ENCODE results near the gene FXYD5.
"Not testable (repeated sequence)": the region's sequence is repeated elsewhere in the genome, so short reads cannot be mapped to it uniquely, and the experiment has no call there.

FXYD5 gene

GRCh38 chr19:35181387-35181786, 26.9 kb downstream of the FXYD5 start:
- DNase-seq: no peak

GRCh38 chr19:35184267-35184666, 29.7 kb downstream of the FXYD5 start:
- no peak for DNase-seq

GRCh38 chr19:35184884-35185283, 30.3 kb downstream of the FXYD5 start:
- no peak for DNase-seq

GRCh38 chr19:35194012-35194984, 39.8 kb downstream of the FXYD5 start:
- DNase-seq: no peak

GRCh38 chr19:35195830-35196229, 41.3 kb downstream of the FXYD5 start:
- DNase-seq: no peak

GRCh38 chr19:35196861-35197260, 42.3 kb downstream of the FXYD5 start:
- DNase-seq: not testable (repeated sequence)

- DNase-seq: no peak
Observed at GRCh38 chr19:35199481-35199880, 44.9 kb downstream of the FXYD5 start.

- DNase-seq: no peak
Observed at GRCh38 chr19:35202722-35203688, 48.5 kb downstream of the FXYD5 start.

GRCh38 chr19:35204799-35205732, 50.5 kb downstream of the FXYD5 start:
- peak in 4 of 14 donors; percentile 13 to 18 (median 16) for DNase-seq

- no peak for DNase-seq
Observed at GRCh38 chr19:35205733-35206323, 51.3 kb downstream of the FXYD5 start.

GRCh38 chr19:35206379-35206778, 51.8 kb downstream of the FXYD5 start:
- DNase-seq: no peak

- no peak for DNase-seq
Observed at GRCh38 chr19:35206855-35207254, 52.3 kb downstream of the FXYD5 start.

- no peak for DNase-seq
Observed at GRCh38 chr19:35207391-35207871, 52.9 kb downstream of the FXYD5 start.

GRCh38 chr19:35208121-35208520, 53.6 kb downstream of the FXYD5 start:
- DNase-seq: no peak

GRCh38 chr19:35209646-35210045, 55.1 kb downstream of the FXYD5 start:
- DNase-seq: no peak

GRCh38 chr19:35211545-35212230, 57.2 kb downstream of the FXYD5 start:
- DNase-seq: no peak

GRCh38 chr19:35212241-35212640, 57.7 kb downstream of the FXYD5 start:
- no peak for DNase-seq

GRCh38 chr19:35213663-35214632, 59.4 kb downstream of the FXYD5 start:
- no peak for DNase-seq

- no peak for DNase-seq
Observed at GRCh38 chr19:35214766-35215422, 60.4 kb downstream of the FXYD5 start.

Data from C1 segment of cervical spinal cord (tissue), 14 donors.